Astrocyte (in vitro differentiated cells and primary cell): ENCODE data around the gene SCN2B. TPM values are rescaled to one million over a fixed set of nuclear protein-coding genes. Genes with fewer than 3 reads are reported as not detected.

Experiments used
- DNase-seq: peaks from one replicate; pipeline ENCODE4 v3.0.0-alpha.2; 2010; ENCODE audit warnings: low read depth
- FAIRE-seq: peaks from 2 replicates; lab custom pipeline; 2011; peaks lifted over from hg19 to GRCh38; lab: Jason Lieb, UNC
- H2AFZ ChIP-seq: 2 replicates; pipeline ENCODE4 v1.6.0; 2012; ENCODE audit warnings: low read depth, low read length, inconsistent platforms
- H3K27ac ChIP-seq: 2 replicates; pipeline ENCODE4 v1.5.1; 2011; ENCODE audit warnings: low read depth, low read length, inconsistent platforms
- H3K27me3 ChIP-seq: 2 replicates; pipeline ENCODE4 v1.6.0; 2011; ENCODE audit warnings: low read length, inconsistent platforms; ENCODE audit not compliant: insufficient read depth
- H3K36me3 ChIP-seq: 2 replicates; pipeline ENCODE4 v1.5.1; 2011; ENCODE audit warnings: low read length, inconsistent platforms; ENCODE audit not compliant: insufficient read depth
- H3K4me1 ChIP-seq: 2 replicates; pipeline ENCODE4 v1.5.1; 2011; ENCODE audit warnings: low read length, inconsistent platforms; ENCODE audit not compliant: insufficient read depth
- H3K4me2 ChIP-seq: 2 replicates; pipeline ENCODE4 v1.6.0; 2012; ENCODE audit warnings: low read length, inconsistent platforms
- H3K4me3 ChIP-seq: 2 replicates; pipeline ENCODE4 v1.5.1; 2011; ENCODE audit warnings: low read depth, mild to moderate bottlenecking, low read length, inconsistent platforms; ENCODE audit not compliant: insufficient read depth
- H3K79me2 ChIP-seq: 2 replicates; pipeline ENCODE4 v1.6.0; 2012; ENCODE audit warnings: mild to moderate bottlenecking, low read length, inconsistent platforms; ENCODE audit not compliant: insufficient read depth
- H3K9ac ChIP-seq: 2 replicates; pipeline ENCODE4 v1.6.0; 2012; ENCODE audit warnings: mild to moderate bottlenecking, low read length, inconsistent platforms
- H3K9me3 ChIP-seq: 2 replicates; pipeline ENCODE4 v1.5.1; 2012; ENCODE audit warnings: low read depth, mild to moderate bottlenecking, low read length, inconsistent platforms; ENCODE audit not compliant: insufficient read depth
- H4K20me1 ChIP-seq: 2 replicates; pipeline ENCODE4 v1.6.0; 2012; ENCODE audit warnings: low read length, inconsistent platforms; ENCODE audit not compliant: insufficient read depth
- H3K27ac Mint-ChIP-seq: one replicate; pipeline ENCODE4 v1.8.0; 2021; ENCODE audit warnings: mild to moderate bottlenecking, mixed read lengths; ENCODE audit not compliant: unreplicated experiment
- H3K27me3 Mint-ChIP-seq: one replicate; pipeline ENCODE4 v1.8.0; 2021; ENCODE audit warnings: low read depth, mixed read lengths; ENCODE audit not compliant: unreplicated experiment
- H3K36me3 Mint-ChIP-seq: one replicate; pipeline ENCODE4 v1.8.0; 2021; ENCODE audit warnings: low read depth, mixed read lengths; ENCODE audit not compliant: unreplicated experiment
- H3K4me1 Mint-ChIP-seq: one replicate; pipeline ENCODE4 v1.8.0; 2021; ENCODE audit warnings: low read depth, mixed read lengths; ENCODE audit not compliant: unreplicated experiment
- H3K4me3 Mint-ChIP-seq: one replicate; pipeline ENCODE4 v1.8.0; 2021; ENCODE audit warnings: mild to moderate bottlenecking, moderate library complexity, mixed read lengths; ENCODE audit not compliant: unreplicated experiment
- H3K9me3 Mint-ChIP-seq: one replicate; pipeline ENCODE4 v1.8.0; 2021; ENCODE audit warnings: mild to moderate bottlenecking, mixed read lengths; ENCODE audit not compliant: unreplicated experiment
- EZH2 ChIP-seq: IDR thresholded peaks from 2 replicates; pipeline ENCODE4 v1.6.1; 2012; ENCODE audit warnings: mild to moderate bottlenecking, low read length, inconsistent platforms; ENCODE audit not compliant: insufficient read depth
- total RNA-seq: library from RNA; stranded (reverse); gene quantifications from 2 replicates; pipeline ENCODE4 v1.2.1, GENCODE V29; 2021
- TF ChIP-seq, protein P1 (sequence below): IDR thresholded peaks from 2 replicates; pipeline ENCODE4 v1.5.1; 2011; ENCODE audit warnings: low read depth, mild to moderate bottlenecking, inconsistent platforms, low read length, moderate library complexity; ENCODE audit not compliant: insufficient read depth

SCN2B gene
- total RNA-seq, 1 donor from 2014 or later, result 0.18 TPM

DNA sequence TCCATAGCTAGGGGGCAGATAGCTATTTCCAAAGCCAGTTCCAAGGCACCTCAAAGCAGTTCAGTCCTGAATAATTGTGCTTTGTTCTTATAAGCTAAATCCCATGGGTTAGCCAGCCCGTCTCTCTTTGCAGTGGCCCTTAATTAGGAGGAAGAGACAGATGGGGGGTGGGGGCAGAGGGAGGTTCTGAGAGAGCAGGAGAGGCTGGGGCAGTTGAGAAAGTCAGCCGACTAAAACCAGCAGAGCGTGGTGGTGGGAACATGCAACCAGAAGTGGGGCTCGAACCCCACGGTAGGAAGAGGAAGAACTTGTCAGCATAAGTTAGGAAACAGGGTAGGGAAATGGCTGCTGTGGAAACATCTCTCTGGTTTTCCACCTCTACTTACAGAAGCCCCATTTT is 12.9 kb downstream of the SCN2B start:
- DNase-seq (no peak), FAIRE-seq (no peak)
- H3K27me3 Mint-ChIP-seq, result peaks cover 80% of the 10 kb centered on the region
- Histone ChIP-seq H3K9me3 (no peaks in the 10 kb centered on the region), H4K20me1 (no peaks in the 10 kb centered on the region), H3K4me1 (no peaks in the 10 kb centered on the region), H3K79me2 (no peaks in the 10 kb centered on the region), H3K4me2 (no peak overlapping the region), H3K27me3 (peaks cover 30% of the 10 kb centered on the region), H3K4me3 (no peak overlapping the region), H3K9ac (no peak overlapping the region), H3K27ac (no peak overlapping the region), H3K36me3 (no peaks in the 10 kb centered on the region), H2AFZ (no peak overlapping the region)
- no peaks in the 10 kb centered on the region for H3K36me3 Mint-ChIP-seq
- H3K4me3 Mint-ChIP-seq, result no peak overlapping the region
- H3K9me3 Mint-ChIP-seq, result peaks cover 2% of the 10 kb centered on the region
- no peak overlapping the region for H3K27ac Mint-ChIP-seq
- no peaks in the 10 kb centered on the region for H3K4me1 Mint-ChIP-seq
- TF ChIP-seq EZH2, result no peak
- TF ChIP-seq, protein P1, sequence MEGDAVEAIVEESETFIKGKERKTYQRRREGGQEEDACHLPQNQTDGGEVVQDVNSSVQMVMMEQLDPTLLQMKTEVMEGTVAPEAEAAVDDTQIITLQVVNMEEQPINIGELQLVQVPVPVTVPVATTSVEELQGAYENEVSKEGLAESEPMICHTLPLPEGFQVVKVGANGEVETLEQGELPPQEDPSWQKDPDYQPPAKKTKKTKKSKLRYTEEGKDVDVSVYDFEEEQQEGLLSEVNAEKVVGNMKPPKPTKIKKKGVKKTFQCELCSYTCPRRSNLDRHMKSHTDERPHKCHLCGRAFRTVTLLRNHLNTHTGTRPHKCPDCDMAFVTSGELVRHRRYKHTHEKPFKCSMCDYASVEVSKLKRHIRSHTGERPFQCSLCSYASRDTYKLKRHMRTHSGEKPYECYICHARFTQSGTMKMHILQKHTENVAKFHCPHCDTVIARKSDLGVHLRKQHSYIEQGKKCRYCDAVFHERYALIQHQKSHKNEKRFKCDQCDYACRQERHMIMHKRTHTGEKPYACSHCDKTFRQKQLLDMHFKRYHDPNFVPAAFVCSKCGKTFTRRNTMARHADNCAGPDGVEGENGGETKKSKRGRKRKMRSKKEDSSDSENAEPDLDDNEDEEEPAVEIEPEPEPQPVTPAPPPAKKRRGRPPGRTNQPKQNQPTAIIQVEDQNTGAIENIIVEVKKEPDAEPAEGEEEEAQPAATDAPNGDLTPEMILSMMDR, result no peak

DNA sequence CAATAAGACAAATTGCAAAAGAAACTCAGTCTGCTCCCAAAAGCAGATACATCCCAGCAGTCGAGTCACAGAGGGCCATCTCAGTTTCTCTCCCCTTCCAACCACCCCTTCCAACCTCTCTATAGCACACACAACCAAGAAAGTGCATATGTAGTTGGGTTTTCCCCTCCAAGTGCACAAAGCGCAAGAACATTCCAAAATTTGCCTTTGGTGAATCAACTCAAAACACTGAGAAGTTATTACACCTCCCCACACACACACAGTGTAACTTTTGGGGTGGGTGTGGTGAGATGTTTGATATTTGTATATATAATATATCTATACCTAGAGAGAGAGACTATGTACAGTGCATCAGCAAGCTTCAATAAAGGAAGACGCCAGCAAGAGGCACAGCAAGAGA is 13.6 kb downstream of the SCN2B start:
- H3K9me3 Mint-ChIP-seq, result peaks cover 2% of the 10 kb centered on the region

DNA sequence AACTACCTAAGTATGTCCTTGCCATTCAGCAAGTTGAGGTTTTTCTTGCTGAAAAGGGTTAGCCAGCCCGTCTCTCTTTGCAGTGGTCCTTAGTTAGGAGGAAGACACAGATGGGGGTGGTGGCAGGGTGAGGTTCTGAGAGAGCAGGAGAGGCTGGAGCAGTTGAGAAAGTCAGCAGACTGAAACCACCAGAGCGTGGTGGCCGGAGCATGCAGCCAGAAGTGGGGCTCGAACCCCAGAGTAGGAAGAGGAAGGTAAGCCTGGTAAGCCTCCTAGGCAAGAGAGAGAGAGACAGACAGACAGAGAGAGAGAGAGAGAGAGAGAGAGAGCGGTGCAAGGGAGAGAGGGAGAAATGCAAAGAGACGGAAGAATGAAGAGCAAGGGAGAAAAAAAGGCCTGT is 14.7 kb downstream of the SCN2B start:
- peaks cover 45% of the 10 kb centered on the region for H3K27me3 ChIP-seq
- no peaks in the 10 kb centered on the region for H3K79me2 ChIP-seq
- H3K27ac ChIP-seq, result no peak overlapping the region
- no peak overlapping the region for H2AFZ ChIP-seq
- DNase-seq (no peak), FAIRE-seq (no peak)
- no peak overlapping the region for H3K9ac ChIP-seq
- no peak overlapping the region for H3K27ac Mint-ChIP-seq
- peaks cover 2% of the 10 kb centered on the region for H3K9me3 Mint-ChIP-seq
- TF ChIP-seq, protein P1, result no peak
- TF ChIP-seq EZH2, result no peak
- no peaks in the 10 kb centered on the region for H3K9me3 ChIP-seq
- H3K4me2 ChIP-seq, result no peak overlapping the region
- no peaks in the 10 kb centered on the region for H3K4me1 Mint-ChIP-seq
- H3K4me3 ChIP-seq, result no peak overlapping the region
- H3K36me3 Mint-ChIP-seq, result no peaks in the 10 kb centered on the region
- no peaks in the 10 kb centered on the region for H3K36me3 ChIP-seq
- H4K20me1 ChIP-seq, result no peaks in the 10 kb centered on the region
- H3K4me3 Mint-ChIP-seq, result no peak overlapping the region
- peaks cover 80% of the 10 kb centered on the region for H3K27me3 Mint-ChIP-seq
- no peaks in the 10 kb centered on the region for H3K4me1 ChIP-seq

More for the DNA sequence above, 13.6 kb downstream of the SCN2B start:
- no peaks in the 10 kb centered on the region for H3K79me2 ChIP-seq
- H2AFZ ChIP-seq, result no peak overlapping the region
- no peaks in the 10 kb centered on the region for H3K36me3 ChIP-seq
- H3K27me3 Mint-ChIP-seq, result peaks cover 80% of the 10 kb centered on the region
- H3K9me3 ChIP-seq, result no peaks in the 10 kb centered on the region
- H3K27ac Mint-ChIP-seq, result no peak overlapping the region
- no peaks in the 10 kb centered on the region for H3K36me3 Mint-ChIP-seq
- FAIRE-seq (no peak), DNase-seq (no peak)
- TF ChIP-seq, protein P1, result no peak
- TF ChIP-seq EZH2, result no peak
- no peaks in the 10 kb centered on the region for H3K4me1 Mint-ChIP-seq
- H4K20me1 ChIP-seq, result no peaks in the 10 kb centered on the region
- H3K9ac ChIP-seq, result no peak overlapping the region
- no peak overlapping the region for H3K4me3 ChIP-seq
- no peak overlapping the region for H3K27ac ChIP-seq
- H3K27me3 ChIP-seq, result peaks cover 36% of the 10 kb centered on the region
- H3K4me1 ChIP-seq, result no peaks in the 10 kb centered on the region
- H3K4me2 ChIP-seq, result no peak overlapping the region
- no peak overlapping the region for H3K4me3 Mint-ChIP-seq
